Measurements from ENCODE around the gene ACADSB.

ACADSB gene

DNA sequence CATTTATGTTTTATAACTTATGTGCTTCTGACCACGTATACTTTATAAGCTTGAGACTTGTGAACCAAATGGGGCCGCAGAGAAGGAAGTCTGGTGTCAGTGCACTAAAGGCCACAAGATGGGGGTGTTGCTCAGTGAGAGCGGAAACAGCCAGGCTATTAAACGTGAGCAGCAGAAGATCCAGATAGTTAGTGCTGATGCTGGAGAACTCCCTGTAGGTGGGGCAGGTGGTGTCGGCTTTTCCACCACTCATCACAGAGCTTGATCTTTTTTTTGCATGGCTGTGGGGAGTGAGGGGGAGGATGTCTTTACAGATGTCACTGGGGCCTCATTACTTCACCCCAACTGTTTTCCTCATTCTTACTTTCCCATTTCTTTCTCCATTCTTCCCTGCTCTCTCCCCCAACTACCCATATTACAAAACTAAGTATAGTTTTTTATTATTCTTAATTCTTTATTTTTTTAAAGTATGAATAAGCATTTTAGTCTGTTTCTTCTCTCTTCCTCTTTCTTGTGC lies 34.7 kb downstream of the ACADSB start:
- DNase-seq: peak; percentile 86

DNA sequence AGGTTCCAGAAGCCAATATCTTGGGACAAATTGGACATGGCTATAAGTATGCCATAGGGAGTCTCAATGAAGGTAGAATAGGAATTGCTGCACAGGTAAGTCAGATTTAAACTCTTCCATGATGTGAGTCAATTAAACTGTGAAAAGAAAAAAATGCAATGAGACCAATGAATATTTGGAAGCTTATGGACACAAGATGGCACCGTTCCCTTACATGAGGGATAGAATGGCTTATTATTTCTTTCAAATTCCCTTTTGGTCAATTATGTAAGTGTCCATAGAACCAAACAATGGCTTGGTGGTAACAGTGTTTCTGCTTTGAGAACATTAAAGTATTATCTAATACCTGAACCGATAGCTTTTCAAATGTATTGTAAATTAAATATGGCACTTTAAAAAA lies 35.6 kb downstream of the ACADSB start:
- peak; percentile 53 for DNase-seq

DNA sequence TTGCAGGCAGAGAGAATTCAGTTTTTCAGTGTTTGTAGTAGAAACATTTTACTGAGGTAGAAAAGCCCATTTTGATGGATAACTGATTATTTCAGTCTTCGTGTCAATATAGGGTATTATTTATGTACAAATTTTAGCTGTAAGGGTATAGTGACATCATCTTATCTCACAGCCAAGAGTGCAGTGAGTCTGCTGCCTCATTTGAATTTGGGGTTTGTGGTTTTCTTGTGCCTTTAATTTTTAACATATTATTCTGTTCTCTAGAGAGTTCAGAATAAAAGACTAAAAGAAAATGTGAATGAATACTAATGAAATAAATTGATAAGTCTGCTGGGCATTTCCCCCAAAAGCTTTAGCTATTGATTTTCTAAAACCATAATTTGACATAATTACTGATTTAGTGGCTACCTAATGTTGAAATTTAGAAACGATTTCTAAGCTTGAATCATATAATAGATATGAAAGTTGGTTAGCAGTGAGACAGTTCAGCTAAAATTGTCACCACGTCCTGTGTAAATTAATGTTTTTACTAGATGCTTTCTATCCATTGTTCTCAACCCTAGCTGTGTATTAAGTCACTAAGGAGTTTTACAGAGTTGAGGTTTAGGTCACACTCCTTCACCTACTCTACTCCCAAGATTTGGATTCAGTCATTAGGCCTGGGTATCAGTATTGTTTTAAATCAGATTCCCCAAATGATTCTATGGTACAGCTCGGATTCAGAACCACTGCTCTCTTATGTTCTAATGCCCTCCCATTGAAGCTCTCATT lies 37.3 kb downstream of the ACADSB start:
- DNase-seq: no peak

DNA sequence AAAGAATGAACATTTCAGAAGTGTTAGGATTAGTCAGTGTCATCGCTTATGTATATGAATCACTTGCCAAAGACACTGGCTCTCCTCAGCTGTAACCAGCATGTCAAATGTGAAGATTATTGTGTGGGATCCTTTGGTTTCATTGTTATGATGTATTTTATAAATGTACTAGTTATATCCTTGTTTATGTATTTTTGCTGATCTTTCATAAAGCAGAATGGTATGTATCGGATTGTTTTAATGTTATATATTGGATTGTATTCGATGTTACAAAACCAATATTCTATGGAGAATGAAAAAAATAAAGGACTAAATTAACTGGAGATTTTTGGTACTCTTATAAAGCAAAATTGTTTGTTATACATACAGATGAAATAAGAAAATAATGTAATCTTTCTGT lies 49.2 kb downstream of the ACADSB start:
- no peak for DNase-seq

DNA sequence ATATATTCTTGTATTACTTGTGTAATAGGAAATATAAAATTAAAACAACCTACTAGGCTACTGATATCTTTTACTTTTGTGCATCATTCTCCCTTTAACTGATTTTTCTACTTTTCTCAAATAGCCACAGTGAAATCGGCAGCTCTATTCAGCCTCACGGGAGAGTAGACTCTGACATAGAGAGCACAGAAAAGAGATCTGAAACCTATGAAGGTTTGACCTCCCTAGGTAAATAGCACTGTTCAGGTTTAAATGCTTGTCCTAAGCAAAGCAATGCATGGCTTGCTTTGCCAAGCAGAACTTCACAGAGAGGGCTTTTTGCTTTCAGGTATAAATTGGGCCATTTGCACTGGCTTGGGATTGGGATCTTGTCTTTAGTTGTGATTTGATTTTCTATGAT lies 53.1 kb downstream of the ACADSB start:
- DNase-seq: no peak

DNA sequence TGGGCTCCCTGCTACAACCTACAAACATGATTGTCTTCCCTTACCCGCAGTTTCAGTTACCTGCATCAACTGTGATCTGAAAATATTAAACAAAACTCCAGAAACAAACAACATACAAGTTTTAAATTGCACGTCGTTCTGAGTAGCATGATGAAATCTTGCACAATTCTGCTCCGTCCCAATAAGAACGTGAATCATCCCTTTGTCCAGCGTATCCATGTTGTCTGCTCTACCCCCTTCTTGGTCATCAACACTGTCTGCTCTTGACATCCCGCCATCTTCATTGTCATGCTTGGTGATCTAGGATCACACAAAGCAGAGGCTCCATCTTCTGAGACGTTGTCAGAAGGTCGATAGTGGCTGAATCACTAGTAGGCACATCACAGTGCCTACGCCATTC lies 53.9 kb downstream of the ACADSB start:
- DNase-seq: no peak

DNA sequence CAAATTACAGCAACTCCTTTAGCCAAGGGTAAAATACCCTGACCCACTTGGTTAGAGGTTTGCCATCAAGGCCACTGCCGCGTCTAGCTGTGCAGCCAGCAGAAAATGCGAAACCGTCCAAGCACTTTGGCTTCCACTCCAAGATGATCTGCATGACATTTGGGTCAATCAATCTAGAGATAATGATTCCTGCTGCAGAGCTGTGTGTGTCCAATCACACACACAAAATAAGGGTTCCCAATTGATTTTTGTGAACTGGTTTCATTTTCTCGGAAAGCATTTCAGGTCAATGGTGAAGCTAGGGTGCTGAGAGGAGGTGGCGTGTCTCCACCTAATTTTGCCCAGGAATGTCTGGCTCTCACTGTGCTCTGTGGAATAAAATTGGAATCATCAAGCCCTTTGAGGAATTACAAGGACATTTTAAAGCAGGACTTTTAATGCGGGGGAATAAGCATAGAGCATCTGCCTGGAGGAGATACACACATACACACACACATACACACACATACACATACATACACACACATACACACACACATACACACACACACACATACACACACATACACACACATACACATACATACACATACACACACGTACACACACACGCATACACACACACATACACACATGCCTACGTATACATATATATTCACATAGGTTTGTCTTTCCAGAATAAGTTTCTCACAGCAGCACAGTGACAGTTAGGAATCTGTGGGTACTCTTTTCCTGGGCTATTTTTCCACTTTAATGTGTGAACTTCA lies 59.5 kb downstream of the ACADSB start:
- no peak for DNase-seq

DNA sequence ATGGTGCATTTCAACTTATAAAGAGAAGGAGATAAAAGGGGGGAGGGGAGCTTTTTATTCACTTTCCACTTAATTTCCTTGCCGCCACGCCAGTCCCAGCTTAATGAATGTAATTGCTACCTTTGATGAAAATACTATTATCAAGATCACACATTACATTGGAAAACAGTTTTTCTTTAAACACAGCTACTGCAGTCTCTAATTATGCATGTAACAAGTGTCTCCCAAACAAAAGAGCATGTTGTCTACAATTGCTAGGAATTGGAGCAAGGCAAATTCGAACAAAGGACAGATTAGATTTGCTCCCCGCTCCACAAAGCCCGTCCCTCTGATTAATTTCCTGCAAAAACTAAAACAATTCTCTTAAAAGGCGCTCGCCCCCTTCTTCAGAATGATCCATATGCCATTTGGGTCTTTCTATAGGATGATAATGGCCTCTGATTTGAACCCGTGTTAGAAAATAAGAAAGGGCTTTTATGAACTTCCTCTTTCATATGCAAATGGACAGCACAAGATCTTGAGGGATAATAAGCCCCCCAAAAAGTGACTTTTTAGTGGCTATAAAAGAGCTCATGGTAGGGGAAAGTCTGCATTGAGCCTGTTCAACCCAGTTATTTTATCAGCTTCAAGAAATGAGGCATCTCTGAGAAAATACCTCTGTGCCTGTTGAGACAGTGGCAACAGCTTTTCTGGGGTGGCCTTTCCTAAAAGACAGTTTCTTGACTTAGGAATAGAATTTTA lies 60.6 kb downstream of the ACADSB start:
- DNase-seq: no peak

DNA sequence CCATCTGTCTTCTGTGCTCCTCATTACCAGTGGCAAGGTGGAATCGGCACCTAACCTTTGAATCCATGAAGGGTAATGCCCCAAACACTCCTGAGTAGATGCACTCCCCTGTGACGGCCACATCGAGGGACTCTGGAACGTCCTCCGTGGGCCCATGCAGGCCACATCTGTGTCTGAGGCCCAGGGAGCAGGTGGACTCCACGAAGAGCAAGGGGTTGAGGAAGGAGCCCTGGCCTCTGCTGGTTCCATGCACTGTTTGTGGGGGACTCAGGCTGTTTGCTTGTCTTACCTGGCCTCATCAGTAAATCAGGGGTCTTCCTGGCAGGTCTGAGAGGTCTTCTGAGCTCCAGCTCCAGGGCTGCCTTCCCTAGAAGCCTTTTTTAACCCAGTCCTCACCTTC lies 64.4 kb downstream of the ACADSB start:
- no peak for DNase-seq

DNA sequence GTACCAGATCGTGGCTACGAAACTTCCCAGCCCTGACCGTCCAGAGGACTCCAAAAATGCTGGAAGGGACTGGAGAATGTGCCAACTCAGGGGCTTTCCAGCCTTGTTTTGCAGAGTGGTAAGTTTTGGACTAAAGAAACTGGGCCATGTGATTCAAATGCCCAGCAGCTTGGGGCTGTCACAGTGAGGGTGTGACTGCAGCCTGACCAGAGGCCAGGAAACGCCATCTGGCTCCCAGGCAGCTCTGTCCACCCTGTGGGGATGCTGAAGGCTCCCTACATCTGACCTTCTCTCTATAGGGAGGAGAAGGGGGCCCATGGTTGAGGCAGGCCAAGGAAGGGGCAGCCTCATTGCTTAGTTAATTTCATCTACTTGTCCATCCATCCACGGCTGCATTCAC lies 65.4 kb downstream of the ACADSB start:
- no peak for DNase-seq

DNA sequence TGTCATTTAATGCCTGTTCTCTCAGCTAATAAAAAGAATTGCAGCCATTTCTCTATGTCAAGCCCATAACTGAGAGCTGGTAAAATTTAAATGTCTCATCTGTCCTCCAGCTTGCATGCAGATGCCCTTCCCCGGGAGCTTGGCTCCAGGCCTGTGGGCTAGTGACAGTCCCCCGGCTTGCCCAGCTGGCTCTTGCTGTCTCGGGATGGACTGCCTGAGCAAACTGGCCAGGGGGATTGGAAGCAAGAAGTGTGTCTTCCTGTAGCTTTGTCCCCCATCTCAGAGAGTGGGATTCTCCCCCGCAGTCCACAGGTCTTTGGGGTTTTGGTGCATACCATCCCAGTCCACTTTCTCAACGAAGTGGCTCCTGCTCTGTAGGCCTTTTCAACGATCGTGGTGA lies 73.1 kb downstream of the ACADSB start:
- no peak for DNase-seq

DNA sequence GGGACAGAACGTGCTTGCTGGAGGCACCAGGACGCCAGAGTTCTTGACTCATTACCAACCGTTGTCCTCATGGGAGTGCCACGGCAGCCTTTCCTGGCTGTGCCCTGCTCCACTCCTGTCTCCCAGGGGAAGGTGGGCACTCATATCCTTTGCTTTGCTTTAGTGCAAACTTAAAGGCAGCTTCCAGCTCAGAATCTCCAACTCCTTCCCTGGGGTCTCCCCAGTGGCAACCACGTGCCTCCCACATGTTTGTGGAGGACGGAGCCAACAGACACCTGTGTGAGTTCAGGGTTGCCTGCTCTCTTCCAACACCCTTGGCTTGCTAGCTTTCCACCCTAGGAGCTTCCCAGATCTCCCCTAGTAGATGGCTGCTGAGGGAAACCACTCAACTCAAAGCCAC lies 75.0 kb downstream of the ACADSB start:
- no peak for DNase-seq

DNA sequence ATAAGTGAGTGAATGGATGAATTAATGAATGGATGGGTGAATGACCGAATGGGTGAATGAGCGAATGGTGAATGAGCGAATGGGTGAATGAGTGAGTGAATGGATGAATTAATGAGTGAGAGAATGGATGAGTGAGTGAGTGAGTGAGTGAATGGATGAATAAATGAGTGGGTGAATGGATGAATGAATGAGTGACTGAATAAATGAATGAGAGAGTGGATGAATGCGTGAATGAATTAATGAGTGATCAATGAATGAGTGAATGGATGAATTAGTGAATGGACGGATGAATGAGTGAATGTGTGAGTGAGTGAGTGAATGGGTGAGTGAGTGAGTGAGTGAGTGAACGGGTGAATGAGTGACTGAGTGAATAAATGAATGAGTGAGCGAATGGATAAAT lies 77.5 kb downstream of the ACADSB start:
- no peak for DNase-seq

DNA sequence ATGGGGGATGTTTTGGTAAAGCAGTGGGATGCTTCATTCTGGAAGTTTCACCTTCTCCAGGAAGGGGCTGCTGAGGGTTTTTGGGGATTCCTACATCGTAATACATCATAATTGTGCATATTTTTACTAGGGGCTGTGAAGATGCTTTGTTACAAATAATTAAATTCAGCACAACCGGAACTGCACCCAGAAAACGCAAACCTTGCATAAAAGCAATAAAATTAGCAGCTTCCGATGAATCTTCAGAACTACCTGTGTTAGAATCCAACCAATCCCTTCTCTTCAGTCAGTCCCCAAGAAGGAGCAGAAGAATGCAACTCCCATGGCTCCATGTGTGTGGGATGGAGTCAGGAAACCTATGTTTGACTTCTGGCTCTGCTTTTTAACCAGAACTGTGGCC lies 78.5 kb downstream of the ACADSB start:
- DNase-seq: no peak

DNA sequence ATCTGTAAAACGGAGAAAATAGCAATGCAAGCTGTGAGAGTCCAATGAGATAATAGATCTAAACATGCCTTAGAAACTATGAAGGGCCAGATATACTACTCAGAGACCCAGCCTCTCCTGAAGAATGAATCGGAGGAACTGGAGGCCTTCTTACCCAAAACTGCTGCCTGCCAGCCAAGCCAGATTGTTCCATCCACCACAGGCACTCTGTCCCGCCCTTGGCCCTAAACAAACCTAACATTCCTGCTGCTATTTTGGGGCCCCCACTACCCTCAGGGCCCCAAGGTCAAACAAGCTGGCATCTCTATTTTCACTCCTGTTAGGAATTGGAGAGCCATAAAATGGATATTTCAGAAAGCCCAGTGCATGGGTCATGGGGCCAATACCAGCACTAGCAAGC lies 79.0 kb downstream of the ACADSB start:
- DNase-seq: no peak

DNA sequence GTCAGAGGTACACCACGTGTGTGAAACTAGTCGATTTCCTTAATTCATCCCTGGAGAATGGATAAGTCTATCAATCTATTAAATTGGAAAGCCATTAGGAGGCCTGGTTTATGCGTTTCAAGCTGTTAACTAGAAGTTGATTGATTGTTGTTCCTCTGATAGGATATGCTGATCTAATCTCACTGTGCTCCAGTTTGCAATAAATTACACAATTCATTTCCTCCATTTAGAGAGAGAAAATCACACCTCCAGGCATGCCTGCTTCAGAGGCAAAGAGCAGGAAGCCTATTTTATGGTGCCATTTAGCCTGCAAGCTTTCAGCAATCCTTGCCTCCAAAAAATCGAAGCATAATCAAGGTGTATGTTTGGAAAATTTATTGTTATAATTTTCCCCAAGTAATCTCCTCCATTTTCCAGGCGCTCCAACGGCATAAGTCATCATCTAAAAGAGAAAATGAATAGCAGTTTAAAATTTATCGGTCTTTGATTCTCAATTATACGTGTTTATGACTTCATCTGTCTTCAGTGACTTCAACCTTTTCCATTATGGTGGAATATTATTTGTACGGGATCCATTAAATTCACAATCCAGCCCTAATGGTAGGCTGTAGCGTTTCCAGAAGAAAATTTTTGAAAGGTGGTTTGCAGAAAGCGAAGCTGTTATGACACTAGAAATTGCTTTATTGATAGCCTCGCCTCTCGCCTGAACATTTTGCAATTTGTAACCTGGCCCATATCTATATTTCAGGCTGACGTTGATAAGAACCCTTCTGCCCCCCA lies 84.0 kb downstream of the ACADSB start:
- DNase-seq: no peak

DNA sequence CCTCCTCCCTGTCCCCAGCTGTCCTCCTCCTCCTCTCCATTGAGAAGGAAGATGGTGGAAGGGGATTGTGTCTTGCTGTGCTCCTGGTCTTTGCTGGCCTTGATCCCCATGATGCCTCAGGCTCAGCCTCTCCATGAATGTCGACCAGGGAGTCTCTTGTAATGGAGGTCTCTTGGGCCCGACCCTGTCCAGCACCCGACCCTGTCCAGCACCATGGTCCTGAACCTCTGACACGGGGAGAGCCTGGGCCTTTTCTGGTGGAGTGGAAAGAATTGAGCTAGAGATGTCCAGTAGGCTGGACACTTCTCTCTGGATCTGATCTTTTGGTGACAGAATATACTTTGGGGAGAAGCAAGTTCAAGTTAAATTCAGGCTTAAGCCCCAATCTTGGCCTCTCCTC lies 84.7 kb downstream of the ACADSB start:
- DNase-seq: no peak

DNA sequence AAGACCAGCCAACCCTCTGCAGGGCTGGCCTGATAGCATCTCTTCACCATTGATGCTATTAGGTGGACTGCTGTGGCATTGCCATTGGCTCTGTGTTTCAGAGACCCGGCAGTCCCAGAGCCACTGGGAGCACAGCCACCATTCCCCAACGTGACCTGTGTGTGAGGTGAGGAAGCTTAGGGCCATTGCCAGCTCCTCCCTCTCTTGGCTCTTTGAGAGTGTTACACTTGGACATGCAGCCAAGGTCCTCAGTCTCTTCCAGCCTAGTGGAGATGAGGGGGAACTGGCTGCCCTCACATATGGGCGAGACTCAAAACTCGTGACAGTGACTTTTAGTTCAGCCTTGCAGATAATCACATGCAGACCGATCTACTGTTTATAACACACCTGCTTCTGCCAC lies 87.6 kb downstream of the ACADSB start:
- no peak for DNase-seq

DNA sequence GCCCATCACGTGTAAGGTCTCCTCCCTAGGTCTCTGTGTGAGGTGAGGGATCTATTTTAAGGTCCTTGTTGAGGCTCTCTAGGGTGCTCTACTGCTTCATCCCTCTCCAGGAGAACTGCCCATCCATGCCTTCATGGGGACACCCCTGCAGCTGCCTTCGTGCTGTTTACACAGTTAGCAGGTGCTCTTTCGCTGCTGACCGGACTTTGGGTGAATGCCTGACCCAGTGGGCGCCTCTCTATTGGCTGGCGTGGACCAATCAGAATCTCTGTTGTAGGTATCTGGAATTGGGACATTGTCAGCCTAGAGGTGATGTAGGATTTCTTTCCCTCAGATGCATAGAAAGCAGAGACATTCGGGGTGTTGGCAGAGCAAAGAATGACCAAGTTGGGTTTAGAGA lies 88.2 kb downstream of the ACADSB start:
- peak; percentile 28 for DNase-seq

DNA sequence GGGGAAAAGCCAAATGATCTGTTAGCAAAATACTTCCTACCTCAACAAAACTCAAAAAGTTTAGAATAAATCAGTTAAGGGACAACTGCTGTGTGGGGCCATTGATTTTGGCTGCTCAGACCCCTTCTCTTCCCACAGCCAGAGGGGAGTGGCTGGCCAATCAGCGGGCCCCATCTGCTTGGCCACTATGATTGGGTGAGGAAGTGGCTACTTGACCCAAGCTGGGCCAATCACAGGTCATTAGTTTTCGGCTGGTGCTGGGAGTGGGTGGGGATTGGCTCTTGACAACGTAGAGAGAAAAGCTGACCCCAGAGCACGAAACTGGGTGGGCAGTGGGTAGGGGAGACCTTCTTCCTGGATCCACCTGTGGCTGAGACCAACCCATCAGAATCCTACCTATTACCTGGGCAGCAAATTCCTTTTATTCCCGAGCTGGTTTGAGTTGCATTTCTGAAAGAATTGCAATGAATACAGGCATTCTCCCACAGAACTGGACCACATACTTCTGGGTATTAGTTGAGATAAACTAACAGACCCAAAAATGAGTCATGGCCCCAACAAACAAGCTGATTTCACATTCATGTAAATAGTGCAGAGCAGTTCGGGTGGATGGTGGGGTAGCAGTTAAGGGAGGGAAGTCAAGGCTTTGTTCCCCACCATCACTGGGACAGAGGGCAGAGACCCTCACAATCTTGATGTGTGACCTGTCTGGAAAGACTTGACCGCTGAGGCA lies 91.4 kb downstream of the ACADSB start:
- no peak for DNase-seq

DNA sequence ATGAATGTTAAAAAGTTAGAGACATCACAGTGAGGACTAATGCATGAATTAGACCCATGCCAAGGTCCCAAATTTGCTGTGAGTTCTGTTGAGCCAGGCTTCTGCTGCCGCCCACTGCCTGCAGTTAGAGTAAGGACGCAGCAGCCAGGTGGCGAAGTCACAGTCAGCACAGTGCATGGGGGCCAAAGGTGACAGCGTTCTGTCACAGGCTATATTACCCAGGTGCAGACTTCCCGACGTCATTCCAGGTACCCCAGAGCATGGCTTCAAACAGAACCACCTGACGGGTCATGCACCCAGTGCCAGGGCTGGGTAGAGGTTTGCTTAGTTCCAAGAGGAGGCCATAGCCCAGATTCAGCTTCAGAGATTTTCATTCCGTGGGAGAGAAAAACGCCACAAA lies 93.1 kb downstream of the ACADSB start:
- DNase-seq: no peak

DNA sequence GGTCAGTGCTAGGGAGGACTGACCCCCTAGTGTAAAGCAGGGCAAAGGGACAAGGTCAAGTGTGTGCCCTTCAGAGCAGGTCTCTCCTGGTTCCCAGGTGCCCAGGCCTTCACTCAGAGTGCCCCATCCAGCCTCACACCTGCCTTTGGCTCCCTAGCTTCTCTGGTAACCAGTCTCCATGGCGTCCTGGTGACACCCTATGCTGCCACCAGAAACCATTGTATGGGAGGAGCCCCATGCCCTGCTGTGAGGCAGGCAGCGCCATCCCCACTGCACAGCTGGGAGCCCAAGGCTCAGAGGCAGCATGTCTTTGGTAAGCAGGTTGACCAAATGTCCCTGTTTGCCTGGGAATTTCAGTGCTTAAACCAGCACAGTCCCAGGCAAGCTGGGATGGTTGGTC lies 93.9 kb downstream of the ACADSB start:
- DNase-seq: no peak

All from DMS53 (cell line).